HCEC 1CT (cell line): ENCODE data around the gene PFKFB1.

Source experiments
- DNase-seq: peaks from one replicate; pipeline ENCODE4 v3.0.0-alpha.2; 2017

Gene PFKFB1

DNA sequence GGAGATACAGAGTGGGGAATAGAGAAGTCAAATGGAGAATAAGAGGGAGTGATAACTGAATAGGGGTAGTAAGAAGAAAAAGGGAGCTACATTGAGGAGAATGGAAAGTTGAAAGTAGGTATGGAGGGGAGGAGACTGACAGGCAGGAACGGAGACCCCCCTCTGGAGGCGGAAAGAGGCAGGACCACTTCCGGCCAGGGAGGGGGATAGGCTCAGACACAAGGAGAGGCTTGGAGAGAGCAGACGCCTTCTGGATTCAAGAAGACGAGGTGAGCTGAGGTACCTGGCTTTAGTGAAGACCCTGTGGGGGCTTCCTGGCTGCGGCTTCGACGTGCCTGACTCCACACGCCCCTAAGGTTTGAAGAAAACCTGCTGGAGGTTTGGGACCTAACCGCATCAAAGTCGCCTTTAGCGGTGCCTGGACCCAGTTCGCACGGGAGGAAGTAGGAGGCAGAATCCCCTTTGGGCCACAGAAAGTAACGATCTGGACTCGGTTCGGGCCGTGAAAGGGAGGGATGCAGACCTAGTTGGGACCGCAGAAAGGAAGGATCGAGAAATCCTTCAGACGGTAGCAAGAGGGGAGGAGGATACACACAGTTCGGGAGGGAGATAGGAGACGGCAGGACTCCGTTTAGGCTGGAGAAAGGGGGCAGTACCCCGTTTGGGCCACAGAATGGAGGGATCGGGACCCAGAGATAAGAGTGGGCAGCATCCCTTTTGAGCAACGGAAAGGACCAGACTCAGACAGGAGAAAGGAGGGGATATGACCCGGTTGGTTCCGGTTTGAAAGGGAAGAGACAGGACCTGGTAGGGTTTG, 73.2 kb downstream of the PFKFB1 start, which contains the start of gene TRO:
Gene TRO, plus strand, starts transcription at position 215 of the 817 bp plus-strand sequence. CDS start 1,423 bp downstream, outside the sequence.
- no peak for DNase-seq

DNA sequence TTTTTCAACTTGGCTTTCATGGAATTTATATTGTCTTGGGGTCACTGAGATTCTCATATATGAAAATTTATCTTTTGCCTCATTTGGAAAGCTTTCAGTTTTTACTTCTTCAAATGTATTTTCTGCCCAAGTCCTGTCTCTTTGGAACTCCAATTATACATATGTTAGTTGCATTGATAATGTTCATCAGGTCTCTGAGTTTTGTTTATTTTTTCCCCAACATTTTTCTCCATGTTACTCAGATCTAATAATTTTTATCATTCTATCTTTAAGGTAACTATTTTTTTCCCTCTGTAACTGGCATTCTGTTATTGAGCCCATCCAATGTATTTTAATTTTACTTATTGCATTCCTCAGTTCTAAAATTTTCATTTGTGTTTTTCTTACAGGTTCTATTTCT, 84.0 kb downstream of the PFKFB1 start:
- DNase-seq, result no peak

DNA sequence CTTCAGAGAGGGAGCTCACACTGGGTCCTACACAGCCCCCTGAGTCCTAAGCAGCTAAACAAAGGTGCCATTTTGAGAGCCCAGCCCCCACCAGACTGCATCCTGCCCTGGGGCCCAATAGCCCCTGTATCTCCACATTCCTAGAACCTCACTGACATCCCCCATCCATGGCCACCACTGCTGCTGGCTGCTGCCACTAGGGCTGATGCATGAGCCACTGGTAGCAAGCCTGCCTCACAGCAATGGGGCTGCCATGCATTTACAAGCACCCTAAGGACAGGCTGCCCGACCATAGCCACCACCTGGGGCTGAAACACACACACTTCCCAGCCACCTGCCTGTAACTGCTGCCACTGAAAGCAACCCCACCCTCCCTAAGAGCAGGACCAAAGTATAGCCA, 99.8 kb downstream of the PFKFB1 start:
- DNase-seq, result no peak

DNA sequence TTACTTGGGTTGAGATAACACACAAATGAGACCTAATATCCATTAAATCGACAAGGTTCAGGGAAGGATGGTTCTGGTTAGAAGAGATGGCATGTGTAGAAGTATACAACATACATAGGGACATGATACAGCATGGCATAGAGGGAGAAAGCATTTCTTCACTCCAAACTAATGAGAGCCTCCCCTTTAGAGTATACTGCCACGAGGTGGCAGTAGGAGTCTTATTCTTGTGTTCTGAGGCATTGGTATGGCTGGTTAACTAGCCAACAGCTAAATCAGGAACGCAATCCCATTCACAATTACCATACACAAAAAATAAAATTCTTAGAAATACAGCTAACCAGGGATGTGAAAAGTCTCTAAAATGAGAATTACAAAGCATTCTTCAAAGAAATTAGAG, 102.4 kb downstream of the PFKFB1 start:
- peak; percentile 8 for DNase-seq

DNA sequence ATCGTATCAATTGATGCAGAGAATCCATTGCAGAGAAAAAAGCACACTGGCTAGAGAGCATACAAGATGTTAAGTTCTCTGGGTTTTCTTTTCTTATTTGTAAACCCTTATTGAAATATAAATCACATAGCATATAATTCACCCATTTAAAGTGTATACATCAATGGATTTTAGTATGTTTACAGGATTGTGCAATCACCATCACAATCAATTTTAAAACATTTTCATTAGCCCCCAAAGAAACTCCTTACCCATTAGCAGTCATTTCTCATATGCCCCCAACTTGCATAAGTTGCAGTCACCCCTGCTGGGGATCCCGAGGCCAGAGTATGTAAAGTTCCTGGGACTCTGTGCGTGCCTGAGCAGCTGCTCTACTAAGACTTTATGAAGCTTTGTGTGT, 108.2 kb downstream of the PFKFB1 start:
- no peak for DNase-seq
